BE2C (cell line): ENCODE data around the gene VPS37C.

Source experiments
- DNase-seq: peaks from one replicate; pipeline ENCODE4 v3.0.0-alpha.2; 2020
- H3K27me3 ChIP-seq: fragments of 250-450 bp; sonication (Bioruptor Pico); 2 replicates; pipeline ENCODE4 v1.5.1; 2020; ENCODE audit warnings: mild to moderate bottlenecking
- H3K36me3 ChIP-seq: fragments of 250-450 bp; sonication (Bioruptor Pico); 2 replicates; pipeline ENCODE4 v1.5.1; 2020; ENCODE audit warnings: mild to moderate bottlenecking
- H3K4me1 ChIP-seq: fragments of 250-450 bp; sonication (Bioruptor Pico); 2 replicates; pipeline ENCODE4 v1.5.1; 2020
- H3K4me3 ChIP-seq: 2 replicates; pipeline ENCODE4 v1.5.1; 2011; ENCODE audit warnings: low read depth, low read length
- H3K9me3 ChIP-seq: fragments of 250-450 bp; sonication (Bioruptor Pico); 2 replicates; pipeline ENCODE4 v1.5.1; 2020
- CTCF ChIP-seq: IDR thresholded peaks from 2 replicates; pipeline ENCODE4 v1.5.1; 2012; ENCODE audit warnings: mild to moderate bottlenecking, low read depth, low read length

VPS37C gene

GRCh38 chr11:61198361-61198760, 37.1 kb upstream of the VPS37C start:
- H3K36me3 ChIP-seq: no peaks in the 10 kb centered on the region
- no peak for DNase-seq
- H3K4me3 ChIP-seq: no peak overlapping the region
- H3K9me3 ChIP-seq: no peaks in the 10 kb centered on the region
- no peak for TF ChIP-seq CTCF
- H3K4me1 ChIP-seq: no peaks in the 10 kb centered on the region
- H3K27me3 ChIP-seq: no peaks in the 10 kb centered on the region

- no peak overlapping the region for H3K4me3 ChIP-seq
- TF ChIP-seq CTCF: no peak
- no peaks in the 10 kb centered on the region for H3K4me1 ChIP-seq
- no peak for DNase-seq
- H3K27me3 ChIP-seq: no peaks in the 10 kb centered on the region
- H3K9me3 ChIP-seq: no peaks in the 10 kb centered on the region
- no peaks in the 10 kb centered on the region for H3K36me3 ChIP-seq
Measured at GRCh38 chr11:61195719-61196118, 34.5 kb upstream of the VPS37C start.

- no peaks in the 10 kb centered on the region for H3K4me1 ChIP-seq
- H3K9me3 ChIP-seq: no peaks in the 10 kb centered on the region
- no peaks in the 10 kb centered on the region for H3K27me3 ChIP-seq
- no peak overlapping the region for H3K4me3 ChIP-seq
- no peak for TF ChIP-seq CTCF
- DNase-seq: no peak
- H3K36me3 ChIP-seq: no peaks in the 10 kb centered on the region
Measured at GRCh38 chr11:61194981-61195695, 33.9 kb upstream of the VPS37C start.

- Histone ChIP-seq H3K27me3 (no peaks in the 10 kb centered on the region), H3K9me3 (no peaks in the 10 kb centered on the region), H3K4me1 (no peaks in the 10 kb centered on the region), H3K36me3 (no peaks in the 10 kb centered on the region), H3K4me3 (no peak overlapping the region)
- no peak for DNase-seq
- no peak for TF ChIP-seq CTCF
Measured at GRCh38 chr11:61194169-61194671, 33.0 kb upstream of the VPS37C start.

- Histone ChIP-seq H3K9me3 (no peaks in the 10 kb centered on the region), H3K27me3 (no peaks in the 10 kb centered on the region), H3K4me3 (no peak overlapping the region), H3K4me1 (no peaks in the 10 kb centered on the region), H3K36me3 (no peaks in the 10 kb centered on the region)
- TF ChIP-seq CTCF: no peak
- peak; percentile 16 for DNase-seq
Measured at GRCh38 chr11:61193596-61193995, 32.4 kb upstream of the VPS37C start.

GRCh38 chr11:61189933-61190332, 28.7 kb upstream of the VPS37C start:
- Histone ChIP-seq H3K27me3 (no peaks in the 10 kb centered on the region), H3K4me1 (no peaks in the 10 kb centered on the region), H3K9me3 (no peaks in the 10 kb centered on the region), H3K4me3 (no peak overlapping the region), H3K36me3 (no peaks in the 10 kb centered on the region)
- no peak for TF ChIP-seq CTCF
- no peak for DNase-seq
